Neural cell (in vitro differentiated cells): Measurements from ENCODE around the gene CEP57.

Source experiments
- EZH2 ChIP-seq: fragments of 200-600, 300-800 bp; shearing (Covaris generic), sonication (generic); IDR thresholded peaks from 2 replicates; pipeline ENCODE4 v1.6.1; 2014; ENCODE audit warnings: antibody characterized with exemption, low read length, borderline replicate concordance, mild to moderate bottlenecking; ENCODE audit not compliant: insufficient read depth, poor library complexity, severe bottlenecking
- POLR2AphosphoS5 ChIP-seq: IDR thresholded peaks from 2 replicates; pipeline ENCODE4 v1.6.1; 2012
- SMC3 ChIP-seq: fragments of 450-650 bp; conservative IDR thresholded peaks from 2 replicates; pipeline ENCODE4 v1.6.1; 2014; ENCODE audit warnings: antibody characterized with exemption, mild to moderate bottlenecking, moderate library complexity; ENCODE audit not compliant: poor library complexity
- TF ChIP-seq, protein P1 (sequence below): fragments of 450-650 bp; IDR thresholded peaks from 2 replicates; pipeline ENCODE4 v1.5.1; 2014; ENCODE audit warnings: antibody characterized with exemption, mild to moderate bottlenecking, moderate library complexity; ENCODE audit not compliant: poor library complexity, severe bottlenecking
- TF ChIP-seq, protein P2 (sequence below): IDR thresholded peaks from 2 replicates; pipeline ENCODE4 v1.6.1; 2012; ENCODE audit warnings: borderline replicate concordance

DNA sequence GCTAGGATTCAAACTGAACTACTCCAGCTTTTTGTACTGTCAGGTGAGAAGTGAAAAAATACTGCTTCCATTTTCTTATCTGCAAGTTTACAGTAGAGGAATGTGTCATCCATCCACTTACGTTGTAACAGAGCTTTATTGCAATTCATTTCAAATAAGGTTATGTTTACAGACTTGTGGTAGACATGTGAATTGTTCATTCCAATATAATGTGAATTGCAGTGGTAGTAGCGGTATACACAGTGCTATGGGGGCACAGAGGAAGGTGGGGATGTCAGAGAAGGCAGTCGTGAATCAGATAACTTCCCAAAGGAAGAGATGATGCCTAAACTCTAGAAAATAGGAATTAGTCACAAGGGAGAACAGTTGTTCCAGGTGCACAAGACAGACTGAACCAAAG is 42.5 kb downstream of the CEP57 start:
- TF ChIP-seq, protein P1, sequence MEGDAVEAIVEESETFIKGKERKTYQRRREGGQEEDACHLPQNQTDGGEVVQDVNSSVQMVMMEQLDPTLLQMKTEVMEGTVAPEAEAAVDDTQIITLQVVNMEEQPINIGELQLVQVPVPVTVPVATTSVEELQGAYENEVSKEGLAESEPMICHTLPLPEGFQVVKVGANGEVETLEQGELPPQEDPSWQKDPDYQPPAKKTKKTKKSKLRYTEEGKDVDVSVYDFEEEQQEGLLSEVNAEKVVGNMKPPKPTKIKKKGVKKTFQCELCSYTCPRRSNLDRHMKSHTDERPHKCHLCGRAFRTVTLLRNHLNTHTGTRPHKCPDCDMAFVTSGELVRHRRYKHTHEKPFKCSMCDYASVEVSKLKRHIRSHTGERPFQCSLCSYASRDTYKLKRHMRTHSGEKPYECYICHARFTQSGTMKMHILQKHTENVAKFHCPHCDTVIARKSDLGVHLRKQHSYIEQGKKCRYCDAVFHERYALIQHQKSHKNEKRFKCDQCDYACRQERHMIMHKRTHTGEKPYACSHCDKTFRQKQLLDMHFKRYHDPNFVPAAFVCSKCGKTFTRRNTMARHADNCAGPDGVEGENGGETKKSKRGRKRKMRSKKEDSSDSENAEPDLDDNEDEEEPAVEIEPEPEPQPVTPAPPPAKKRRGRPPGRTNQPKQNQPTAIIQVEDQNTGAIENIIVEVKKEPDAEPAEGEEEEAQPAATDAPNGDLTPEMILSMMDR, result no peak
- TF ChIP-seq SMC3 (no peak), EZH2 (no peak), POLR2AphosphoS5 (no peak)
- TF ChIP-seq, protein P2, sequence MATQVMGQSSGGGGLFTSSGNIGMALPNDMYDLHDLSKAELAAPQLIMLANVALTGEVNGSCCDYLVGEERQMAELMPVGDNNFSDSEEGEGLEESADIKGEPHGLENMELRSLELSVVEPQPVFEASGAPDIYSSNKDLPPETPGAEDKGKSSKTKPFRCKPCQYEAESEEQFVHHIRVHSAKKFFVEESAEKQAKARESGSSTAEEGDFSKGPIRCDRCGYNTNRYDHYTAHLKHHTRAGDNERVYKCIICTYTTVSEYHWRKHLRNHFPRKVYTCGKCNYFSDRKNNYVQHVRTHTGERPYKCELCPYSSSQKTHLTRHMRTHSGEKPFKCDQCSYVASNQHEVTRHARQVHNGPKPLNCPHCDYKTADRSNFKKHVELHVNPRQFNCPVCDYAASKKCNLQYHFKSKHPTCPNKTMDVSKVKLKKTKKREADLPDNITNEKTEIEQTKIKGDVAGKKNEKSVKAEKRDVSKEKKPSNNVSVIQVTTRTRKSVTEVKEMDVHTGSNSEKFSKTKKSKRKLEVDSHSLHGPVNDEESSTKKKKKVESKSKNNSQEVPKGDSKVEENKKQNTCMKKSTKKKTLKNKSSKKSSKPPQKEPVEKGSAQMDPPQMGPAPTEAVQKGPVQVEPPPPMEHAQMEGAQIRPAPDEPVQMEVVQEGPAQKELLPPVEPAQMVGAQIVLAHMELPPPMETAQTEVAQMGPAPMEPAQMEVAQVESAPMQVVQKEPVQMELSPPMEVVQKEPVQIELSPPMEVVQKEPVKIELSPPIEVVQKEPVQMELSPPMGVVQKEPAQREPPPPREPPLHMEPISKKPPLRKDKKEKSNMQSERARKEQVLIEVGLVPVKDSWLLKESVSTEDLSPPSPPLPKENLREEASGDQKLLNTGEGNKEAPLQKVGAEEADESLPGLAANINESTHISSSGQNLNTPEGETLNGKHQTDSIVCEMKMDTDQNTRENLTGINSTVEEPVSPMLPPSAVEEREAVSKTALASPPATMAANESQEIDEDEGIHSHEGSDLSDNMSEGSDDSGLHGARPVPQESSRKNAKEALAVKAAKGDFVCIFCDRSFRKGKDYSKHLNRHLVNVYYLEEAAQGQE, result no peak
